Middle frontal gyrus (tissue), 1 donor: ENCODE data around the gene GLG1.
A peak's percentile ranks its signal among the peaks of the same experiment; 100 is the strongest.
"Not testable (repeated sequence)": the region's sequence is repeated elsewhere in the genome, so short reads cannot be mapped to it uniquely, and the experiment has no call there.

Source experiments
- DNase-seq: peaks from one replicate; pipeline ENCODE4 v3.0.0-alpha.2; 2015; ENCODE audit warnings: low spot score; ENCODE audit errors: extremely low spot score

GLG1 gene

DNA sequence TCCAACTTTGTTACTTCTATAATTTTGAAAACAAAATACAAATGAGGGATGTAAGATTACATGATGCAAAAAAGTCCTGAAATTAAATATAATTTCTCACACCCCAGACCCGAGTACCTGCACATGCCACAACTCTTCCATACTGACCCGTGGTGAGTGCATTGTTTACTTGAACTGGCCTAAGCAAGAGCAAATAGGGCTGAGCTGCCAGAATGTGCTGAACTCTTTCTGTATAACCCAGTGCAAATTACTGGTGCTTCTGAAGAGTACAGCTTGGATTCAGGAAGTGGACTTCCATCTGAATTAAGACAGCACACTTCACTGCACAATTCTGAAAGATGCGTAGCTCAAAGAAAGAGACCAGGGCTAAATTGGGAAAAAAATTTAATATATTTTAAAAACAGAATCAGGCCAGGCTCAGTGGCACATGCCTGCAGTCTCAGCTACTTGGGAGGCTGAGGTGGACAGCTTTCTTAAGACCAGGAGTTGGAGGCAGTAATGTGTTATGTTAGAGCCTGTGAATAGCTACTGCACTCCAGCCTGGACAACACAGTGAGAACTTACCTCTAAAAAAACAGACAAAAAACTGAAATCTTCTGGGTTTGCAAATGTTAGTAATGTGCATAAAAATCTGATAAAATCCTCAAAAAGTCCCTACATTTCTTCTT, 63.9 kb downstream of the GLG1 start:
- not testable (repeated sequence) for DNase-seq

DNA sequence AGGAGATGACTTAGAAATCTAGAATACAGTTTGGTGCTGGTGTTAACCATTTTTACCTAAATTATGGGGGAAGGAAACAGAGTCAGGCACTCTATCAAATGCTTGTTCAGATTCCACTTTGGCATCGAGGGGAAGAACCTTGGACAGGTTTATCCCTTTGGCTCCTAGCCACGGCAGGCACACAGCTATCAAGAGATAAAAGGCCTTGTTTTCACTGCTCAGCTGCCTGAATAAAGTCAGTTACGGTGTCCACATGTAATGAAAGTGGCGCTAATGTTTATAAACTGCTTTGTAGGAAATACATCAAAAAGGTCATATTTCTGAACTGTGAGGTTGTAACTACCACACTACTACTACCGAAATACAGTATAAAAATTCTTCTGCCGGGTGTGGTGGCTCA, 66.3 kb downstream of the GLG1 start:
- DNase-seq = not testable (repeated sequence)

DNA sequence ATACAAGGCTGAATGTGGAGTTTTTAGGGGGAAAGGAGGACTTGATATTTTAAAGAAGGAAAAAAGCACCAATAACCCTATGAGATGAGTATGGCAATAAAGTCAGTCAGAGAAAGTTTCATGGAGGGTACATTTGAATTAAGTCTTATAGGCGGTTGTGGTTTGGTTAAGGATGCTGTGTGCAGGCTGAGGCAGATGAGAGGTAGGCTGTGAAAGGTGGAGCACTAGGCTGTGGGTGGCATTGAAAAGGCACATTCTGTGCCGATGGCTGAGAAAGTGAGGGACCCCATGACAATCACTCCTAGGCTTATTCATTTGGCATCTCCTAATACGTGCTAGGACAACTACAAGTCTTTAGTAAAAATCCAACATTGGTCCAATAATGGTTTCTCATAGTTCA, 68.1 kb downstream of the GLG1 start:
- DNase-seq = not testable (repeated sequence)

DNA sequence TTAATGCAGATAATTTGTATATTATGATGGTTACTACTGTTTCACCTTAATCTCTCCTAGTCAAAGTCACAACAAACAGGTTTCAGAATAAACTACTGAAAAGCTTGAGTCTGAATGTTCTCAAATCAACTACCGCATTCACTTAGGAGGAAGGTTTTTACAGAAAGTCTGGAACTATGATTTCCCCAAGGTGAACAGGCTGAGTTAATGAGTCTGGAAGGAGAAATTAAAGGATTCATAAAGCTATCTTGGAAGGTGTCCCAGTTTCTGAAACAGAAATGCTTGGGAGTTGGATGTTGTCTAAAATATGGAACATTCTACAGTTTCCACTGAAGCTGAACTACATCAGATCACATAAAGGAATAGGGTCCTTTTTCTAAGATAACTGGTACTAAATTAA, 69.2 kb downstream of the GLG1 start:
- not testable (repeated sequence) for DNase-seq

DNA sequence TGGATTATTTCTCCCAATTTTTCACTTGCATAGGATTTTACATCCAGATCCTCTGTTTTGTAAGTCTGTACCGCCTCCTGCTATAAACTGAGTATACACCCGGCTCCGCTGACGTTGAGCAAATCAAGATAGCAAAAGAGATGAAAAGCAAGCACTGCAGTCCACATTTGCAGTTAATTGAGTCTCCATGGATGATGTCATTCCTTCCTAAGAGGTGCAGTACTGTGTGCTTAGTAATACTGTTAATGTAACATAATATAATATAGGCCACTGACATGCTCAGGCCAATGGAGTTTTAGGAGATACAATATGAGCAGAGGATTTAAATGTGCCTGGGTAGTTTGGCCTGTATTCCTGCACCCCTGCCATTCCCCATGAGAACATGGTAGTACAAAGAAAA, 72.3 kb downstream of the GLG1 start:
- DNase-seq = not testable (repeated sequence)

DNA sequence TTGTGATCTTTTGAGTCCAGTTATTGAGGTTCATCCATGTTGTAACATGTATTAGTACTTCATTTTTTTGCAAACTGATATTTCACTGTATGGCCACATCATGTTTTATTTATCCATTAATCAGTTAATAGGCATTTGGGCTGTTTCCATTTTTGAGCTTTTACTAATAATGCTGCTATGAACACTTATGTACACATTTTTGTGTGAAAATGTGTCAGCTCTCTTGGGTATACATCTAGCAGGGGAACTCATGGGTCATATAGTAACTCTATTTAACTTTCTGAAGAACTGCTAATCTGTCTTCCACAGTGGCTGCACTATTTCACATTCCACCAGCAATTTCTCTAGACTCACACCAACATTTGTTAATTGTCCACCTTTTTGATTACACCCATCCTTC, 82.0 kb downstream of the GLG1 start:
- DNase-seq = no peak

DNA sequence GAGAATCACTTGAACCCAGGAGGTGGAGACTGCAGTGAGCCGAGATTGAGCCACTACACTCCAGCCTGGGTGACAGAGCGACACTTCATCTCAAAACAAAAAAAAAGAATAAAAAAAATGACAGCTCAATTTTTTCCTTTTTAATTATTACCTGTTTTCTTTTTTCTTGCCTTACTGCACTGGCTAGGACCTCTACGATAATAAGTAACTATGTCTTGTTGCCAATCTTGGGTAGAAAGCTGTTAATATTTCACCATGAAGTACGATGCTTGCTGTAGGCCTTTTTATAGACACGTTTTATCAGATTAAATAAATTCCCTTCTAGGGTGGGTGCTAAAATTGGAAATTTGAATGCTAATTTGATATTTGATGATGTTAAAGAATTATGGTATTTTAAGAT, 82.8 kb downstream of the GLG1 start:
- DNase-seq = no peak

DNA sequence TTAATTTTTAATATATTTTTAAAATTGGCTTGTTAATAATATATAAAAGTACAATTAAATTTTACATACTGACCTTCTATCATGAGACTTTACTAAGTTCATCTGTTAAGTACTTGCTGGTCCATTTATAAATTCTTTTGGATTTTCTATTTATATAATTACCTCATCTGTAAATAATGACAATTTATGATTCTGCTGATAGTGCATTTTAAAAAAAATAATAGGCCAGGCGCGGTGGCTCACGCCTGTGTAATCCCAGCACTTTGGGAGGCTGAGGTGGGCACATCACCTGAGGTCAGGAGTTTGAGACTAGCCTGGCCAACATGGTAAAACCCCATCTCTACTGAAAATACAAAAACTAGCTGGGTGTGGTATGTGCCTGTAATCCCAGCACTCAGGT, 83.2 kb downstream of the GLG1 start:
- not testable (repeated sequence) for DNase-seq

DNA sequence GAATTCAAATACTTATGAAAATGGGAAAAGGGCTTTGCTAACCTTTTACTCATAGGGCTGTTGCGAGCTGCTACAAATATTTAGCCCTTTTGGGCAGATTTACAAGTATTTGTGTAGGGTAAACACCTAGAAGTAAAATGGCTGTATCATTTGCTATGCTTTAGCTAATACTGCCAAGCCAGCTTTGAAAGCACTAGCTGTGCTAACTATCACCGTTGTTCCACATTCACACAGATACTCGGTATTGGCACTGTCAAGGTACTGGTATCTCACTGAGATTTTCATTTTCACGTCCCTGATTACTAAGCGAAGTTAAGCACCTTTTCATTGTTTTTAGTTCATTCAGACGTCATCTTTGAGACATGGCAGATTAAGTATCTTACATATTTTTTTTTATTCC, 84.8 kb downstream of the GLG1 start:
- no peak for DNase-seq

DNA sequence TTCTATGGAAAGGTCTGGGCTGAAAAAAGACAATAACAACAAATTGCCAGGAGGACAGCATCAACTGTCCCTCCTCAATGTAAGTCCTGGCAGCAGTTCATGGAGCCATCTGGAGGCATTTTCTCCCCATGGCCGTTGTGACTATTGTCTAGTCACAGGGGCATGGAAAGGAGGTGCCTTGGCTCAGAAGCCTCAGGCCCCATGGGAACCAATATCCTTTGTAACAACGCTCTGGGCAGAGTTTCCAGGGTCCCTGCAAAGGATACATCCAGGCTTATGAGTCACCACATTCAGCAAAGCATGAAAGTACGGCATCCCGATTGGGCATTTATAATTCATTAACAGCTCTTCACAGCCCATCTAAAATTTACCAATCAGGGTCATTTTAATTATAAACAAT, 85.2 kb downstream of the GLG1 start:
- no peak for DNase-seq

DNA sequence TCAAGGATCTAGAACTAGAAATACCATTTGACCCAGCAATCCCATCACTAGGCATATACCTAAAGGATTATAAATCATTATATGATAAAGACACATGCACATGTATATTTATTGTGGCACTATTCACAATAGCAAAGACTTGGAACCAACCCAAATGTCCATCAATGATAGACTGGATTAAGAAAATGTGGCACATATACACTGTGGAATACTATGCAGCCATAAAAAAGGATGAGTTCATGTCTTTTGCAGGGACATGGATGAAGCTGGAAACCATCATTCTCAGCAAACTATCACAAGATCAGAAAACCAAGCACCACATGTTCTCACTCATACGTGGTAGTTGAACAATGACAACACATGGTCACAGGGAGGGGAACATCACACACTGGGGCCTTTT, 88.0 kb downstream of the GLG1 start:
- not testable (repeated sequence) for DNase-seq

DNA sequence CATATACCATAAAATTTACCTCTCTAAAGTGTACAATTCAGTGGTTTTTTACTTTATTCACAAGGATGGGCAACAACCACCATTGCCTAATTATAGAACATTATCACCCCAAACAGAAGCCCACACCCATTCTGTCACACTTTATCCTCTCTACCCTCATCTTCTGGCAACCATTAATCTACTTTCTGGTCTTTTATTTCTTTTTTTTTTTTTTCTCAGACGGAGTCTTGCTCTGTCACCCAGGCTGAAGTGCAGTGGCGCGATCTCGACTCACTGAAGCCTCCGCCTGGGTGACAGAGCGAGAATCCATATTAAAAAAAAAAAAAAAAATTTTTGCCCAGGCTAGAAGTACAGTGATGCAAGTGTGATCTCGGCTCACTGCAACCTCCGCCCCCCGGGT, 95.0 kb downstream of the GLG1 start:
- no peak for DNase-seq

DNA sequence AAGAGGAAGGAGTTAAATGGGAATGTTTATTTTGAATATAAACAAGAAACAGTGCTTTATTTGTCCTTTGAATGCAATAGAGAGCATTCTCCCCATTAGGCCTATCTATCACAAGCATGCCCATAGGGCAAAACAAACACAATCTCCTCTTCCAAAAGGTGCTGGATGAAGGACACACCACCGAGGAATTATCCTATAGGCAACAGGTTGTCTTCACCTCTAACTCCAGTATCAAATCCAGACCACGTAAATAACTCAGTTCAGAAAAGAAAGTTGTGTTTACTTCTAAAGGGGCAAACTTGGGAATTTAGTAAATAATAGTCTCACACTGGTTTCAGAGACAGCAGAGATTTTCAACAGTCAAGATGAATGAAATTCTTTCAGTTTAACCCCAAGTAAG, 101.9 kb downstream of the GLG1 start:
- no peak for DNase-seq

DNA sequence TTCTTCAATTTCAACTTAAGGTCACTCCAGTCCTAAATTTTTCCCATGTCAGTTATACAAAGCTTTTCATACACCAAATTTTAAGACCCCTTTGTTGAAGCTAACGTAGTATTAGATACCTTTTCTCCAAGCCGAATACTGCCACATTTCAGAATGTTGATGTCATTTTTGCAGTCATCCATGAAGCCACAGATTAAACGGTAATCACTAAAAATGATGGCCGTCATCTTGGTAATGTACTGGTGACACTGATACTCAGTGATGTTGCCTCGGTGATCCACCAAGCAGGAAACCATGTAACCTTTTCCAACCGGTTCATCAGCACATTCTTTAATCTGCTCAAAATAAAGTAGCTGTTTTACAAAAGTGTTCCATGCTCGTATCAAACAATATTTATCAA, 103.5 kb downstream of the GLG1 start:
- DNase-seq = no peak

DNA sequence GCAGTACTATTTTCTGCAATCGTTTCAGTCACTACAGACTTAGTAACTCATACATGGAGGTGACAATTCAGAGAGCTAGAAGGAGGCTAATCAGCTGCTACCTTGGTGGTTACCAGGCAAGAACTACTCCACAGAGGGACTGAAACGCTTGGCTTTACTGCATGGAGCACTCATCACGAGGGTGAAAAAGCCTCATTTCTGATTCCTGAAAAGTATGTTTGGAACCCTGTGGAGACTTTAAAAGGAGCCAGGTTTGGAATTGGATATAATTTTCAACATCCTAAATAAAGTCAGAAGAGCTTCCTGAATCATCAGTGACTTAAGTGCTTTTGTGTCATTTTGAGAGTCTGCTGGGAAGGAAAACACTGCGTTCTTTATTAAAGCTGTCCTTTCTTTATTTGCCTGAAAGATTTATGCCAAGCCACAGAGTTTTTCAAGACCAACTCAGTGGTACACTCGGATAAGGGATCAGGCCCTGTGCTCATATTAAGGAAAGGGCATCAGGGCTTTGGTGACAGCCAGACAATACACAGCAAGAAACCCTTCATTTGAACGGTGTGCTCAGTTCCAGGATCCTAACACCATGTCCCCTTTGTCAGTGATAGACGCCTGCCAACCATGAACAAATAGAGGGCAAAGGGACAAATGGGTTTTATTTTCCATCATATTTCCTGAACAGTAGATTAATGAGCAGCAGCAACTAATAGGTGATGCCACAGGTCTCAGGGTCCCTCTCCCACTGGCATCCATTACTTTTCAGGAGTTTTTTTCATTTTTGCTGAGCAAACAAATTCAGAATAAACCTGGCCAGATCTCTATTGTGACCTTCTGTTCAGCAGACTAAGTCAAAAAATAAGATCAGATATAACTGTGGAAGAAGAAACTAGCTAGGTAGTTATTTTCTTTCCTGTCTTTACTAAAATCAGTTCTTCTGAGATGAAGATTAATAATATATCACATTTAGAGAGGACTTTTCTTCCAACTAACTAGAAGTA, 105.1 kb downstream of the GLG1 start:
- DNase-seq = peak; percentile 24

DNA sequence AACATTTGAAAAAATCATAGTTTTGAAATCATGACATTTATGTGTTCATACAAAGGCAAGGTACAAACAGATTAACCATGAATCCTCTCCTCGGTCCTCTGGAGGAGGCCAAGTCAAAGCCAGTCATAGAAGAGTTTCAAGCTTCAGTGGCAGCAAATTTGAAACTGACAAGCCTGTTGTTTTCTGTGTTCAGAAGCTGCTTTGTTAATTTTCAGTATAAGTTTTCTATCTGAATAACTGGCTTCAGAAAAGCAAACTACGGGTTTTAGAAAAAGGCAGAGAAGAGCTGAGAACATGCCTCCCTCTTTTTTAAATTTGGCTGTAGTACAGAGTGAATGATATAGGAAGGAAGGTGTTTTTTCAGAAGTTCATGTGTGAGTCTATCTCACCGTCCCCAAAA, 106.0 kb downstream of the GLG1 start:
- no peak for DNase-seq

DNA sequence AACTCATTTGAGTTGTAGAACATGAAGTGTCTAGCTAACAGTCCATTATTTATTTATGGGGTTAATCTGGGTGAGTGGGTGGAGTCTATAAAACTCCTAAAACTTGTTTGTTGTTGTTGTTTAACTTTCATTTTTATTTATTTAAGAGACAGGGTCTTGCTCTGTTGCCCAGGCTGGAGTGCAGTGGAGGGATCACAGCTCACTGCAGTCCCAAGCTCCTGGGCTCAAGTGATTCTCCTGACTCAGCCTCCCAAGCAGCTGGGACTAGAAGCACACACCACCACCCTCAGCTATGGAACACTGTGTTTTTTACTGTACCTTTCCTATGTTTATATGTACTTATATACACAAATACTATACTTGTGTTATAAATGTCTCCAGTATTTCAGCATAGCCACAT, 107.8 kb downstream of the GLG1 start:
- no peak for DNase-seq

DNA sequence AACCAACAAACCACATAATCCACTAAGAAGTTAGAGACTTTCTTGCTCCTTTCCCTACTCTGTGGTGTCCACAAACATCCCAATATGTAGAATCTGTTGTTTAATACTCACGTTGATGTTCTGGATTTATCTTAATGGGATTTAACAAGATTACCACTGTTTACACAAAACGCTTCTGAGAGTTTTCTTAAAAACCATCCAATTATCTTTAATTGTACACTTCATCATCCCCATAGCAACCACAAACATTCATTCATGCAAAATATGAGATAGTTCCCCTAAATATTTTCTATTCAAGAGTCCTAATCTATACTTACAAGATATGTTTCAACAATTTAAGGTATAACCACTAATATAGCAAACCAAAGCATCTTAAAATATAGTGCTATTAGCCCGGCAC, 109.2 kb downstream of the GLG1 start:
- no peak for DNase-seq

DNA sequence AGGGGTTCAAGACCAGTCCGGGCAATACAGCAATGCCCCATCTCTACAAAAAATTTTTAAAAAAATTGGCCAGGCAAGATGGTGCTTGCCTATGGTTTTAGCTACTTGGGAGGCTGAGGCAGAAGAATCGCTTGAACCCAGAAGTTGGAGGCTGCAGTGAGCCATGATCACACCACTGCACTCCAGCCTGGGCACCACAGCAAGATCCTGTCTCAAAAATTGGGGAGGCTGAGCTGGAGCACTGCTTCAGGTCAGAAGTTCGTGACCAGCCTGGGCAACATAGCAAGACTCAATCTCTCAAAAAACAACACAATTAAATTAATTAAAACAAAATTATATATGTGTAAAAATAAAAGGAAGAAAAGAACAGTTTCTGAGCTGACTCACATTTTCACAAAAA, 110.9 kb downstream of the GLG1 start:
- no peak for DNase-seq

DNA sequence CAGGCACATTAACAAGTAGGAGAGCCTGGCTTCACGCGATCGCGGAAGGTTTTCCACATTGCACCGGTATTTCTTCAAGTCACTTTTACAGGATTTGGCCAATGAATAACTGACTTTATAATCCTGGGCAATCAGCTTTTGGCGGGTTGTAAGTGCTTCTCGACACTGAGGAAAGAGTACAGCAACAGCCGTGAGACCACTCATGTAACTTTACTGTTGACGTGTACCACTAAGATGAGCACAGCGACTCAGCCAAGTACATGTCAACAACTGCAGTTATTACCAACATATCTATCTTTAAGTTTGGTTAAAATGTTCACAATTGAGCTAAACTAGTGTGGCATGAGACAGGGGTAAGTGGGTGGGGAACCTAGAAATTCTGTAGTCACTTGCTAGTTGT, 113.9 kb downstream of the GLG1 start:
- DNase-seq = no peak

DNA sequence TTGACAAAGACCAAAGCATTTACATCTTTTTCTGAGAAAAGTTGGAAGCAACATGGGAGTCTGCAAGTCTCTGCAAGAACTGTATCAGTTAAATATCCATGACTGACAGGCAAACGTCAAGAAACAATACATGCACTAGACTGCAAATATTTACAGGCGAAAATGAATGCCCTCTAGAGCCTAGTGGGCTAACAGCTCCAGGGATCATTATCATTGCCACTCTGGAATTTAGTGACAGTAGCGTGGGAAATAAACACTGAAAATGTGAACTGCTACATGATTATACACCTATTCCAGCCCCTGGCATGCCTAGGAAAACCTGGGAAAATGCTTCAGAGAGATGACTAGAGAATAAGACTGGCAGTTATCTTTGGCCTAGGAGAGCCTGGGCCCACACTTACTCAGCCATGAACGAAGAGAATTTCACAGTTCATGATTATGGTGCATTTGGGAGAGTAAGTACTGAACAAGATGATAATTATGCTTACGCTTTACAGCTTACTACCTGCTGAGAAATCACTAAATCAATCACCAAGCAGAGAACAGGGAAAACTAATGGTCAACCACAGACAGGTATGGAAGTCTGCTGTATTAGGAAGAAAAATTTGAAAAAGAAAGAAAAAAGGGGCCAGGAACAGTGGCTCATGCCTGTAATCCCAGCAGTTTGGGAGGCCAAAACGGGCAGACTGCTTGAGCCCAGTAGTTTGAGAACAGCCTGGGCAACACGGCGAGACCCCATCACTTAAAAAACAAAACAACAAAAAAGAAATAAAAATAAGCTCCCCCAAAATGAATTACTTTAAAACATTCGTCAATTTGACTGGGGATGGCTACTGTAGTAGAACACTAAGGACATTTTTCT, 119.0 kb downstream of the GLG1 start:
- no peak for DNase-seq

DNA sequence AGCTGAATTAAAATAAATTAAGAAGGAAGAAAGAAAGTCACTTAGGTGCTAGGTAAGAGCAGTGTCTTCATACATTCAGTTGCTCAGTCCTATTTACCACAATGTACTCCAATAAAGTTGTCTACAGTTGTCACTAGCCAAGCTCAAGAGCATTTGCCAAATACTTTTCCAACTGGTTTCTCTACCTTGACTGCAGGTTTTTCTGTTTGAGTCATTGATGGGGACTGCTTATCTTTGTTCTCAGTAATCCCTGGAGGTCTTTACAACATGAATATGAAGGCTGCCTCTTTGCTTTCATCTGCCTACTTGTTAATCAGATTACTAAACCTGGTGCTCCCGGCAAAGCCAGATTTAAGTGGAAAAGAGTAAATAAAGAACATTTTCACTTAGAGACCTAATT, 121.0 kb downstream of the GLG1 start:
- no peak for DNase-seq
